ENCODE results near the gene GYPE. TPM values are rescaled to one million over a fixed set of nuclear protein-coding genes. Genes with fewer than 3 reads are reported as not detected.
"Not testable (repeated sequence)": the region's sequence is repeated elsewhere in the genome, so short reads cannot be mapped to it uniquely, and the experiment has no call there.

GYPE gene
- total RNA-seq, result 1 to 10 TPM in 1 of 2 donors, under 1 TPM in 1; 0.44 to 1.5 TPM

GRCh38 chr4:143905440-143905839, at the start of gene GYPE:
TSS of gene GYPE (minus strand) at chr4:143905559. CDS start at chr4:143905507, 52 bp downstream.
- not testable (repeated sequence) for DNase-seq (ENCODE audit: low spot score); H3K4me1 ChIP-seq; H3K27me3 ChIP-seq; H3K9me3 ChIP-seq; H3K27ac ChIP-seq; H3K36me3 ChIP-seq; H3K4me3 ChIP-seq

DNA sequence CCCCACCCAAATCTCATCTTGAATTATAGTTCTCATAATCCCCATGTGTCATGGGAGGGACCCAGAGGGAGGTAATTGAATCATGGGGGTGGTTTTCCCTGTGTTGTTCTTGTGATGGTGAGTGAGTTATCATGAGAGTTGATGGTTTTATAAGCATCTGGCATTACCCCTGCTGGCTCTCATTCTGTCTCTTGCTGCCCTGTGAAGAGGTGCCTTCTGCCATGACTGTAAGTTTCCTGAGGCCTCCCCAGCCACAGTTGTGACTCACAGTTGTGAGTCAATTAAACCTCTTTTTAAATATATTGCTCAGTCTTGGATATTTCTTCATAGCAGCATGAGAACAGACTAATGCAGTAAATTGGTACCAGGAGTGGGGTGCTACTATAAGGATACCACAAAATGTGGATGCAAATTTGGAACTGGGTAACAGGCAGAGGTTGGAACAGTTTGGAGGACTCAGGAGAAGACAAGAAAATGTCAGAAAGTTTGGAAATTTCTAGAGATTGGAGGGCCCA, 46.2 kb upstream of the GYPE start:
- not testable (repeated sequence) for H3K36me3 ChIP-seq; DNase-seq (ENCODE audit: low spot score); H3K27me3 ChIP-seq; H3K4me3 ChIP-seq; H3K4me1 ChIP-seq; H3K27ac ChIP-seq
- peaks cover 0 to 10% of the 10 kb centered on the region in 2 donors for H3K9me3 ChIP-seq

- H3K9me3 ChIP-seq, result peaks cover 0 to 10% of the 10 kb centered on the region in 2 donors
- not testable (repeated sequence) for H3K4me1 ChIP-seq; H3K27ac ChIP-seq; H3K36me3 ChIP-seq; DNase-seq (ENCODE audit: low spot score); H3K27me3 ChIP-seq; H3K4me3 ChIP-seq
Observed at GRCh38 chr4:143950967-143951366, 45.6 kb upstream of the GYPE start.

GRCh38 chr4:143950185-143950584, 44.8 kb upstream of the GYPE start:
- not testable (repeated sequence) for H3K36me3 ChIP-seq; DNase-seq (ENCODE audit: low spot score)
- H3K9me3 ChIP-seq, result peaks cover 0 to 10% of the 10 kb centered on the region in 2 donors

GRCh38 chr4:143947493-143947892, 42.1 kb upstream of the GYPE start:
- H3K9me3 ChIP-seq, result peaks cover 0 to 10% of the 10 kb centered on the region in 2 donors
- not testable (repeated sequence) for H3K4me1 ChIP-seq; H3K36me3 ChIP-seq; H3K27ac ChIP-seq; H3K4me3 ChIP-seq; DNase-seq (ENCODE audit: low spot score); H3K27me3 ChIP-seq

More at GRCh38 chr4:143950185-143950584, 44.8 kb upstream of the GYPE start:
- not testable (repeated sequence) for H3K27me3 ChIP-seq, H3K4me3 ChIP-seq, H3K27ac ChIP-seq, H3K4me1 ChIP-seq

- H3K4me3 ChIP-seq; H3K36me3 ChIP-seq; H3K27ac ChIP-seq; H3K4me1 ChIP-seq; H3K27me3 ChIP-seq; H3K9me3 ChIP-seq; DNase-seq (ENCODE audit: low spot score): not testable (repeated sequence)
Observed at GRCh38 chr4:143940708-143941107, 35.3 kb upstream of the GYPE start.

DNA sequence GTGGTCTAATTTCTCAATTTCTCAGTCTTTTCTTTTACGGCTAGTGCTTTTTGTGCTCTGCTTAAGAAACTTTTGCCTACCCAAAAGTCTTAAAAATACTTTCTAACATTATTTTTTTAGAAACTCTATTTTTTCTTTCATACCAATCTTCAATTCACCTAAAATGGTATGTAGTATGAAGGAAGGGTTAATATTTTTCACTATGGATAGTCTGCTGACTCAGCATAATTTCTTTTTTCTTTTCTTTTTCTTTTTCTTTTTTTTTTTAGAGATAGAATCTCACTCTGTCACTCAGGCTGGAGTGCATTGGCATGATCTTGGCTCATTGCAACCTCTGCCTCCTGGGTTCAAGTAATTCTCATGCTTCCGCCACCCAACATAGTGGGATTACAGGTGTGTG, 34.2 kb upstream of the GYPE start:
- TF ChIP-seq, protein P1, sequence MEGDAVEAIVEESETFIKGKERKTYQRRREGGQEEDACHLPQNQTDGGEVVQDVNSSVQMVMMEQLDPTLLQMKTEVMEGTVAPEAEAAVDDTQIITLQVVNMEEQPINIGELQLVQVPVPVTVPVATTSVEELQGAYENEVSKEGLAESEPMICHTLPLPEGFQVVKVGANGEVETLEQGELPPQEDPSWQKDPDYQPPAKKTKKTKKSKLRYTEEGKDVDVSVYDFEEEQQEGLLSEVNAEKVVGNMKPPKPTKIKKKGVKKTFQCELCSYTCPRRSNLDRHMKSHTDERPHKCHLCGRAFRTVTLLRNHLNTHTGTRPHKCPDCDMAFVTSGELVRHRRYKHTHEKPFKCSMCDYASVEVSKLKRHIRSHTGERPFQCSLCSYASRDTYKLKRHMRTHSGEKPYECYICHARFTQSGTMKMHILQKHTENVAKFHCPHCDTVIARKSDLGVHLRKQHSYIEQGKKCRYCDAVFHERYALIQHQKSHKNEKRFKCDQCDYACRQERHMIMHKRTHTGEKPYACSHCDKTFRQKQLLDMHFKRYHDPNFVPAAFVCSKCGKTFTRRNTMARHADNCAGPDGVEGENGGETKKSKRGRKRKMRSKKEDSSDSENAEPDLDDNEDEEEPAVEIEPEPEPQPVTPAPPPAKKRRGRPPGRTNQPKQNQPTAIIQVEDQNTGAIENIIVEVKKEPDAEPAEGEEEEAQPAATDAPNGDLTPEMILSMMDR (IDR thresholded peaks at IDR 0.05), result no peak
- DNase-seq (ENCODE audit: low spot score), result no peak
- no peaks in the 10 kb centered on the region for H3K9me3 ChIP-seq
- H3K27ac ChIP-seq, result no peak overlapping the region
- no peaks in the 10 kb centered on the region for H3K36me3 ChIP-seq
- H3K27me3 ChIP-seq, result no peaks in the 10 kb centered on the region
- no peak overlapping the region for H3K4me3 ChIP-seq
- no peaks in the 10 kb centered on the region for H3K4me1 ChIP-seq

DNA sequence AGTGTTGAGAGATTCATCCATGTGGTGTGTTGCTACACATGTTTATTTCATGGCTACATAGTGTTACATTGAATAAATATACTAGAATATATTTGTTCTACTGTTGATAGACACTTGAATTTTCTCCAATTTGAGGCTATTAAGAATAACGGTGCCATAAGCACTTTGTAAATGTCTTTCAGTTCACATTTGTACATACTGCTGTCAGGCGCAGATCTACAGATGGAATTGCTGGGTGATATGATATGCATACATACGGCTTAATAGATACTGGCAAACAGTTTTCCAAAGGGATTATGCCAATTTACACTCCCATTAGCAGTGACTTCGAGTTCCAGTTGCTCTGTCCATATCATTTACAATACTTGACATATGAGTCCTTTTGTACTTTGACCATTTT, 33.5 kb upstream of the GYPE start:
- not testable (repeated sequence) for H3K36me3 ChIP-seq; H3K9me3 ChIP-seq; DNase-seq (ENCODE audit: low spot score); H3K4me3 ChIP-seq; H3K27me3 ChIP-seq; H3K27ac ChIP-seq; H3K4me1 ChIP-seq

DNA sequence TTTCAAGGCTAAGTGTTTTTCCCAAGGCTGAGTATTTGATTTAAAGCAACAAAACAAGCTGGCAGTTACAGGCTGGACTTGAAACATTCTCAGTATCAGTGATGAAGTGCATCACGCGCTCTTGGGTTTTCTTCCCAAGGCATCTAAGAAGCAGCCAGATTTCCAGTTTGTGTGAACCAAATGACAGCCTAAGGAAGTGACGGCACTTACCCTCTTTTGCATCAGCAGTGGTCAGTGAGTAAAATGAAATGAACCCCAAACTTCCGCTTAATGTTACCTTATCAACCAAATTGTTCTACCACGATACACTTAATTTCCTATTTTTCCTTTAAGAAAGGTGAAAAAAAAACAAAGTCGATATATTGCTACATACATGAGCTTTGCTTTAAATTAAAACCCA, 15.8 kb upstream of the GYPE start:
- no peaks in the 10 kb centered on the region for H3K27me3 ChIP-seq
- no peak overlapping the region for H3K4me3 ChIP-seq
- no peak for DNase-seq (ENCODE audit: low spot score)
- H3K36me3 ChIP-seq, result no peaks in the 10 kb centered on the region
- H3K27ac ChIP-seq, result no peak overlapping the region
- H3K4me1 ChIP-seq, result no peaks in the 10 kb centered on the region
- no peaks in the 10 kb centered on the region for H3K9me3 ChIP-seq
- TF ChIP-seq, protein P1 (IDR thresholded peaks at IDR 0.05), result no peak

- DNase-seq (ENCODE audit: low spot score), result not testable (repeated sequence)
Observed at GRCh38 chr4:143916485-143916884, 11.1 kb upstream of the GYPE start.

GRCh38 chr4:143912478-143912877, 7.1 kb upstream of the GYPE start:
- H3K27me3 ChIP-seq; H3K4me1 ChIP-seq; H3K9me3 ChIP-seq; DNase-seq (ENCODE audit: low spot score); H3K36me3 ChIP-seq: not testable (repeated sequence)
- H3K4me3 ChIP-seq, result peak overlapping the region in 1 of 2 donors; percentile 53
- peak overlapping the region in 1 of 2 donors; percentile 37 for H3K27ac ChIP-seq

More at GRCh38 chr4:143916485-143916884, 11.1 kb upstream of the GYPE start:
- H3K9me3 ChIP-seq, H3K27ac ChIP-seq, H3K4me3 ChIP-seq, H3K4me1 ChIP-seq, H3K27me3 ChIP-seq, H3K36me3 ChIP-seq: not testable (repeated sequence)

- not testable (repeated sequence) for H3K27me3 ChIP-seq; H3K4me1 ChIP-seq; H3K36me3 ChIP-seq; H3K9me3 ChIP-seq; DNase-seq (ENCODE audit: low spot score)
- peak overlapping the region; percentile 40 to 53 for H3K4me3 ChIP-seq
- peak overlapping the region; percentile 37 to 43 for H3K27ac ChIP-seq
Observed at GRCh38 chr4:143911528-143912417, 6.4 kb upstream of the GYPE start.

GRCh38 chr4:143910906-143911305, 5.5 kb upstream of the GYPE start:
- not testable (repeated sequence) for H3K27me3 ChIP-seq; H3K27ac ChIP-seq; H3K9me3 ChIP-seq; DNase-seq (ENCODE audit: low spot score); H3K4me1 ChIP-seq; H3K36me3 ChIP-seq
- H3K4me3 ChIP-seq, result peak overlapping the region in 1 of 2 donors; percentile 7
